NCI-H2196 treated with DMSO at 0.1 percent for 48 hours (cell line): ENCODE results near the gene TMCC2.

Source experiments
- DNase-seq: peaks from one replicate; lab custom pipeline; 2025; ENCODE audit not compliant: unreplicated experiment; lab: John Stamatoyannopoulos, UW

Gene TMCC2

DNA sequence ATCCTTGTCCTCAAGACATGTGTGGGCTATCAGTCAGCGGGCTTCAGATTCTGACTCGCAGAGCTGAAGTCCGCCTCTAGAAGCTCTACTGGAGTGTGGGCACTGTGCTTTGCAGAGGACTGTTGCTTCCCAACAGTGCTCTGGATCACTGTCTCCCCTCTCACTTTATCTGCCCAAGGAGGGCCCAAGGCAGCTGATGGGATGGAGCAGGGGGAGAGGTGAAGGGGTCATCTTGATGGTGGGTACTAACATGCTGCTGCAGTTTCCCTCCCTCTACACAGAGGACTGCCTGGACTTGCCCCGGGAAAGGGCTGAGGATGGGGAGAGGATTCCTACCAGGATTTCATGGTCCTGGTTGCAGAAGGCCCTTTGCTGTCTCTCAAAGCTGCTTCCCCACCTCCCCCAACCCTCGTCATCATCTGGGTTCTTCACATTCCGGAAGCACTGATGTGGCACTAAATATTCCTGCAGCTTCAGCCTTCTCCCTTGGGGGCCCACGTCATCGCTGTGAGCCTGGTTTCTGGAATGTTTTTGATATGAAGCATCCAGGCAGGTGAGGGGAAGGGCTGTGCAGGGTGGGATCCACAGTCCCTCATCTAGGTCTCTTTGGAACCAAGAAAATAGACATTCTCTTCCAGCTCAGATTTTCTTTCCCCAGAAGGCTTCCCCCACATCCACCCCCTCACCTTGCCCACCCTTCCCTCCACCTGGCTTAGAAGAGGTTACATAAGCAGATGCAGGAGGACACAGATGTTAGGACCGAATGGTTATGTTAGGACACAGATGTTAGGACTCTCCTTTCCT, 70.6 kb downstream of the TMCC2 start:
- DNase-seq: no peak

DNA sequence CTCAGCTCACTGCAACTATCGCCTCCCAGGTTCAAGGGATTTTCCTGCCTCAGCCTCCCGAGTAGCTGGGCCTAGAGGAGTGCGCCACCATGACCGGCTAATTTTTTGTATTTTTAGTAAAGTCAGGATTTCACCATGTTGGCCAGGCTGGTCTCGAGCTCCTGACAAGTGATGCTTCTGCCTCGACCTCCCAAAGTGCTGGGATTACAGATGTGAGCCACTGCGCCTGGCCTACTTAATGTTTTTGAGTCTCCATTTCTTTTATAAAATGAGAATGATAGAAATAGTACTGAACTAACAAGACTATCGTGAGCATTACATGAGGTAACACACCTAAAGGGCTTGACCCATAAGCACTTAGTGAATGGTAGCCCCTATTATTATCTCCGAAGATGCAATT, 72.4 kb downstream of the TMCC2 start:
- no peak for DNase-seq

DNA sequence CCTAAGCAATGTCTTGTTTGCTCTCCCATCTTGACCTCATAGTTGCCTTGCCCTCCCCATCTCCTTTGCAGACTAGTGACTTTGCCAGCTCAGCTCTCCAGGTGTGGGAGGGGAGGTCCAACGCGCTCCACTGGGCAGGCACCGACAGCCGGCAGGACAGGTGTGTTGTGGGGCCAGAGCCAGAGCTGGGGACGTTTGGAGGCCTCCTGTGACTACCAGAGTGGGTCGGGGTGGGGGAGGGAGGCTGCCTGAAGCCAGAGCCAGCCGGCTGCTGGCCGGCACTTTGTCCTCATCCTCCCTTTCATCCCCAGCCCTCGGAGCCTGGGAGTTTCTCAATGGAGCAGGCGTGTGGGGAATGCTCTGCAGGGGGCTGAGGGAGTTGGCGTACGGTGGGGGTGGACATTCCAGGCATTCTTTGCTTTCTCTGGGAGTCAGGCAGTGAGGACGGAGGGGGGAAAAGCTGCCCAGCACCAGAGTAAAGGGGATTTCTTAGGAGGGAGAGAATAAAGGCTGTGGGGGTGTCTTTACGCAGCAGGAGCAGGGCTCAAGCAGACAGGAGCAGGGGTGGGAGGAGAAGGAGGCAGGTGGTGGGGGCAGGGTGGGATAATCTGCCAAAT, 73.6 kb downstream of the TMCC2 start:
- peak; percentile 80 for DNase-seq

DNA sequence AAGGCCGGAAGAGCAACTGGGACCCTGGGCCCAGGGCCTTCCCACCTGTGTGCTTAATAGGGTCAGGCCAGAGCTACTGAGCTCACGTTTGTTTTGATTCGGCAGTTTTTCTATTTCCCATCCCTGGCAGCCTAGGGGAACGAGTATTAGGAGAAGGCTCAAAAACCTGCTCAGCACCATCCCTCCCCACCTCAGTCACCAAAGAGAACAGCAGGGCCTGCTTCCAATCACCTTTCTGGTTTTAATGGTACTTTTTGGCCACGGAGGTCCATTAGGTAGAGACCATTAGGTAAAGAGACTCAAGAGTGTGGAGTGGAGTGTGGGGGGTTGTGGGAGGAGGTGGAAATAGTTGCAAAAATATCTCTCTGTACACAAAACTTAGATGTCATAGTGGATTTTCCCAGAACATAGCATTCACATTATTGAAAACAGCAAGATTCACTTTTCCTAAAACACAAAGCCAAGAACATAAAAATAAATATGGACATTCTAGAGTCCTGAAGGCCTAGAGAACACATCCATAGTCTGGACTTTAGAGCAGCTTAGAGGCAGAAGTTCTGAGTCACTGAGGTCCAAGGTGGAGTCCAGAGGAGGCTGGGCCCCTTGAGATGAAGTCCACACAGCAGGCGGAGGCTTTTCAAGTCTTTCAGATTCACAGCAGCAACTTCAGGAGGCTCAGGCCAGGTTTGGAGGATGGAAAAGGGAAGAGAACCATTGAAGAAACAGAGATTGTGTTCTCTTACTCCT, 74.3 kb downstream of the TMCC2 start:
- DNase-seq: no peak

DNA sequence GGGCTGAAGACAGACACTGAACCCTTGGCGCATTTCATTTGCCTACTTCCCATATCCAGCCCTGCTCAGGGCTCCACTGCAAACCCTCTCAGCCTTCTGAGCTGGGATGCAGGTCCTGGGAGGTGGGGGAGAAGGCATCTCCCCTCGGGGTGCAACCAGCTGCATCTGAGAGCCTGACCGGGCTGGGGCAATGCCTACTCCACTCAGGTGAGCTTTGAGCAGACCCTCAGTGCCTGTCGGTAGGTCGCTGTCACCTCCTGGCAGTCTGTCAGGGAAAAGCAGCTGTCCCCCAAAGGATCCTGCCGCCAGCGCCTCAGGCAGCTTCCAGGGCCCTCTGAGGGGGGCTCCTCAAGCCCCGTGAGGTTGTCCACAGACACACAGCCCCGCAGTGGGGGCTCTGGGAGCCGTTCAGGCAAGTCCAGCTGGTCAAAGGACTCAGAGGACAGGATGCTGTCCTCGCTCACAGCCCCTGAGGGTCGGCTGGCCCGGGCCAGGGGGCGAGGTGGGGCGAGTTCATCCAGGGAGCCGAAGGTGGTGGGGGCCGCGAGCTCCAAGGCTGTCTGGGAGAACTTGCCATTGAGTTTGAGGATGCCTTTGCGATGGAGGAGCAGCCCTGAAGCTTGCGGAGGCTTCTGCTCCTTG, 75.6 kb downstream of the TMCC2 start:
- no peak for DNase-seq

DNA sequence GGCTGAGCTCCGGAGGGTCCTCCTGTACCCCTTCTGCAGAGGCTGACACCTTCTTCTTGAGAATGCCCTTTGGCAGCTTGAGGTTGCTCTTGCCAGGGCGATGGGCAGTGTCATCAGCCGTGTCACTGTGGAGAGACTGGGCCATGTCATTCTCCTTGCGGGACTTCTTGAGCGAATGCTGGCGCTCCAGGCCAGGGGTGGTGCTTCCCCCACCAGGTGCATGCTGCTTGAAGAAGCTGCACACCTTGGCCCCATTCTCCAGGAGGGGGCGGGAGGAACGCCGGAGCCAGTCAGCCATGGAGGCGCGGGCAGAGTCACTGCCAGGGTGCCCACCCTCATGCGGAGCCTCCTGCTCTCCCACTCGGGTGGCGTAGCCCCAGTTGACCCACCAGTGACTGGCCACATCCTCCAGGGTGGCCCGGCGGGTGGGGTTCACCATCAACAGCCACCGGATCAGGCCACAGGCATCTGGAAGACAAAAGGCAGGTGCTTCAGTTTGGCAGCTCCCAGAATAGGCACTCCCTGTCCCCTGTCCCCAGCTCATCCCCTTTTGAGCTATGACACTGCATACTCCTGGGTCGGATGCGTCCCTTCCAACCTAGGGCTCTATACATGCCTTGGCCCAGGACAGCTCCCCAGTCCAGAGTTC, 76.4 kb downstream of the TMCC2 start:
- DNase-seq: no peak

DNA sequence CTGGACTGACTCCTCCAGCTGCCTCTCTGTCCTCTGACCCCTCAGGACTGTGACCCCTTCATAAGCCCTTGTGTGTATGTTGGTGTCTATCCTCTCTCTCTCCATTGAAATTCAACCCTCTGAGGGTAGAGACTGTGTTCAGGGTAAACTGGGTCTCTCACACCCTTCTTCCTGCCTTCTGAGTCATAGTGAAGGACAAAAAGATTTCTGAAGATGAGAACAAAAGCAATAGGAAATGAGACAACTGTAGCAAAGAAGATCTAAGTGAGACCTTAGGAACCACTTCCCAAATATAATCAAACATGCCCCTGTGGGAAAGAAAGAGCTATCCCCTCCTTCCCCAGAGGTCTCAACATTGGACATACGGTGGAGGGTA, 76.9 kb downstream of the TMCC2 start:
- no peak for DNase-seq

DNA sequence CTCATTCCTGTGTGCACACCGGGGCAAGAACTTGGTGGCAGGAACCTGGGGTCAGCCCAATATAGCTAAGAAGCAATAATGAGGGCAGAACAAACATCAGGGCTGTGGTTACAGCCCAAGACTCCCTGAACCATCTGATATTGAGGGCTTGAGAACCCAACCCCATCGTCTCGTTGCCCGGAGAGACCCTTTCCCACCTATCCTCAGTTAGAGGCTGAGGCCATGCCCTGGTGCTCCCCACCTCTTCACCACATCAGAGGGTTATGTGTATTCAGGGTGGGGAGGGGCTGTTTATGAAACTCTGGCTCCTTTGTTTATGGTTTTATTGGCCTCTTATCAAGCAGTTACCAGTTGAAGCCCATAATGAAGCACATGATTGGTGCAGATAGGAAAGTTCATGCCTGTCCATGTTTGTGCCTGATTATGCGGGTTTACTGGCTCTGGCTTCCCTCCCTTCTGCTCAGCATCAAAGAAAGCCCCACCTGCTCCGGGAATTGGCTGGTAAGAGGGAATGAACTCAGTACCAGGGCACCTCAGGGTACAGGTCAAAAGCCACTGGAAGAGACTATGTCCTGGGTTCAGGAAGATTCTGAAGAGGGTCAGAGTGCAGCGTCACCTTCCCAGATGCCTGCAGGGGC, 79.3 kb downstream of the TMCC2 start:
- DNase-seq: no peak

DNA sequence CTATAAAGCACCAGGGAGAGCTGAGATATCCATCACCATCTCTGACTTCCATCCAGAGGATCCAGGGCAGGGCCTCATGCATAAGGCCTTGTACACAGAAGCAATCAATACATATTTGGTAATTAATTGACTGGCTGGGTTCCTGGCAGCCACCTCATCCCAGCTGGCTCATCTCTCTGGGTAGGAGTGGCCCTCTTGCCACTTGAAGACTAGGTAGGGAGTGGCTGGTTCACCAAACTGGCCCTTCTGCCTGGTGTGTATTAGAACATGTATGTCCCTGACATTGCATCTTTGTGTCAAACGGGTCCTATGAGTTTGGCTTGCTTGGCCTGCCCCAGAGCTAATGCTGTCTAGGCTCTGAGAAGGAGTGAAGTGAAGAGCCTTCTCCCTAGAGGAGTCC, 82.0 kb downstream of the TMCC2 start:
- DNase-seq: no peak

DNA sequence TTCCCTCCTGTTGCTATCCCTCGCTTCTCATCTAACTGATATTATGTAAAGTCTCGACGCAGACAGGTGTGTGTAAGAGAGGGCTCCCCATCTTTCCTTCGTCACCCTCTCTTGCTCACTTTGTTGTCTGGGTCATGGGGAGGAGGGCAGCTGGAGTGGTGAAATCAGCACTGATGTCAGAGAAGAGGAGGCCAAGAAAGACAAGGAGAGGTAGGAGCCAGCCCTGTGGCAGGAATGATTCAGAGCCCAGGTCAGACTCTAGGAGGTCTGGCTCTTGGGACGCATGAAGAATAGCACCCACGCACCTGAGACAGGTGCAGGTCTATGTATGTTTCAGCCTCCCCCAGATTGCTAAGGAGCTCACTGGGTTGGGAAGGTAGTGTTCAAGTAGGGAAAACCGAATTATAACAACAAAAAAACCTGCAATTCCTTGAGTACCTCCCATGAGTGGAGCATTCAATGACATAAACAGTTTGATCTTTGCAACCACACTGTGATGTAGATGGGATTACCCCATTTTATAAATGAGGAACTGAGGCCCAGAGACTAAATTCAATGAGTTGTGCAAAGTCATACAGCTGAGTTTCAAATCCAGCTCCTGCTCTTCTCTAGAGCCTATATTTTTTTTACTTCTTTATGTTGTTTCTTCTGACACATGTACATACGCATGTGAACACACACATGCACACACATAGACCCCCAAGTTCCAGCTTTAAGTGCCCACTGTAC, 83.4 kb downstream of the TMCC2 start:
- no peak for DNase-seq

DNA sequence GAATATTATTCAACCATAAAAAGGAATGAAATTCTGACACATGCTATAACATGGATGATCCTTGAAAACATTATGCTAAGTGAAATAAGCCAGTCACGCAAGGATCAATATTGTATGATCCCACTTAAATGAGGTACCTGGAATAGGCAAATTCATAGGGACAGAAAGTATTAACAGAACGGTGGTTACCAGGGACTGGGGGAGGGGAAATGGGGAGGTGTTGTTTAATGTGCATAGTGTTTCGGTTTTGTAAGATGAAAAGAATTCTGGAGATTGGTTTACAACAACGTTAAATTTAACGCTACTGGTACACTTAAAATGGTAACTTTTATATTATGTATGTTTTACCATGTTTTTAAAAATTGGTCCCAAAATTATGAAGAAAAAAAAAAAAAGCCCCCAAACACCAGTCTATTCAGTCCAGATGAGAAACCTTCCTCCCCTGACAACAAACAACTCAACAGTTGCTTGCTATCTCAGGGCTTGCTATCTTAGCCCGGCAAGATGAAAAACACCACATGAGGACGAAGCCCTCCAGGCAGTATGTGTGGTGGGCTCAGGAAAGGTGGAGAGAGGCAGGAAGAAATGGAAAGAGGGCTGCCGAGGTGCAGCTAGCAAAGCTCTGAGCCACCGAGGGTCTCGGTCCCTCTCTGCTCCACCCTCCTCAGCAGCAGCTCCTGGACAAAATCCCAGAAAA, 85.3 kb downstream of the TMCC2 start:
- no peak for DNase-seq

DNA sequence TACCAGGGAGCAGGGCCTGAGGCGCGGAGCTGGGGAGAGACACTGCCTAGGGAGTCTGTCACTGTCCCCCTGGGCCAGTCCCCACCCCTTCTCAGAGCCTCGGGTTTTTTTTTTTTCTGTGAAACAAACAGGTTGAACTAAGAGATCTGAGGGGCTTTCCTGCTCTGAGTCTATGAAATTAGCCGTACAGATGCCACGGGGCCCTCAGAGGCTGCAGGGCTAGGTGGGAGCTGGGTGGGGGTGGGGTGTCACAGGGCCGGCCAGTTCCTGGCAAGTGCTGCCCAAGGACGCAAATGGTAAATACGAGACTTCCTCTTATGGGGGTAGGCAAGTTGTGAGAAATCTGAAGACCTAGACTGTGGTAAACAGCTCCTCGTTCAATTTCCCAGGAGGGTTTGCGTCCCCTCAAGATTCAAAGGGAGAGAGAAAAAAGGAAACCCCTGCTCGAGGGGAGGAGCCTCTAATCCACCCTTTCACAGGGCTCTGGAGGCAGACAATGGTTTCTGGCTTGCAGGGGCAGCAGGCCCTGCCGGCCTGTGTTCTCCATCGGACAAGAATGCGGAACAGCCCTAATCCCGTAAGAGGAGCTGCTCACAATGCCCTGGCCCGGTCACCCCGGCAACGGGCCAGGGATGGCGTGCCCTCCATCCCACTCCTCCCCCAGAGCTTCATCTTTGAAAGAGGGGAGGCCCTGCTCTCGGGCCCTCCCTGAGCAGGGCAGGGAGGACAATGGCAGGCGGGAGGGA, 86.0 kb downstream of the TMCC2 start:
- no peak for DNase-seq

DNA sequence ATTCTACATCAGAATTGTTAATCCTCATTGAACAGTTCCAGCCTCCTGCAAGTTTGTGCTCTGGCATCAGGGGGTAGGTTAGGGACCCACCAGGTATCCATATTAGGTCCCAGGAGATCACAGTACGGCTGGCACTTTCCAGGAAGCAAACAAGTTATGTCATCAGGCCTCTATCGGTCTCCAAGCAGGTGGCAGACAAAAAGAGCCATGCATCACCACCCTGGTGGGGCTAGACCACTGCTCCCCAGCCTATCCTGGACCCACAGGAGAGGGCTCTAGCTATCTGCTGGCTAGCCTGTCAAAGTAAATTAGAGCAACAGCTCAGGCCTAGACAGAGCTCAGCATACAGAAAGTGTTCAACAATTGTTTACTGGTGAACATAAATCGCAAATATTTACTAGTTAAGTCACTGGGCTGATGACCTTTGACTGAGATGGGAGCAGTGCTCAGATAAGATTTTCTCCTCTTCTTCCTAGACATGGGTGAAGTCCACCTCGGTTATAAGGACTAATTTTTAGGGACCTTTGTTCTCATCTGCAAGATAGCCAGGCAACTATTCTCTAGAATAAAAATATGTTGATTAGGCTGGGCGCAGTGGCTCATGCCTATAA, 87.4 kb downstream of the TMCC2 start:
- no peak for DNase-seq

DNA sequence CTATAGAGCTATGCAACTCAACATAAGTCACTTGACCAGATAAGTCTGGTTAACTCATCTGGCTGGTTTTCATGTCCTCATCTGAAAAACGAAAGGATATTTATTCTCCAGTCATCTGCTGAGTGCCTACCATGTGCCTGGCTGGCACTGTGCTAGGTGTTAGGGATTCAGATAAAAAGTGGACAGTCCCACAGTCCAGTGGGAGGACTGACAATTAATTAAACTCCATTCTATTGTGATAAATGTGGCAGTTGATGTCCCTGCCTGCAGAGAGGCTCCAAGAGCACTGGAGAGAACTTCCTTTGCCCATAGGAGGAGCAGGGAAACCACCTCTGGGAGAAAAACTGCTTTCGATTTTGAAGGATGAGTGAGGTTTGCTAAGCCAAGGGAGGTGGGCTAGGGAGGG, 88.4 kb downstream of the TMCC2 start:
- no peak for DNase-seq

DNA sequence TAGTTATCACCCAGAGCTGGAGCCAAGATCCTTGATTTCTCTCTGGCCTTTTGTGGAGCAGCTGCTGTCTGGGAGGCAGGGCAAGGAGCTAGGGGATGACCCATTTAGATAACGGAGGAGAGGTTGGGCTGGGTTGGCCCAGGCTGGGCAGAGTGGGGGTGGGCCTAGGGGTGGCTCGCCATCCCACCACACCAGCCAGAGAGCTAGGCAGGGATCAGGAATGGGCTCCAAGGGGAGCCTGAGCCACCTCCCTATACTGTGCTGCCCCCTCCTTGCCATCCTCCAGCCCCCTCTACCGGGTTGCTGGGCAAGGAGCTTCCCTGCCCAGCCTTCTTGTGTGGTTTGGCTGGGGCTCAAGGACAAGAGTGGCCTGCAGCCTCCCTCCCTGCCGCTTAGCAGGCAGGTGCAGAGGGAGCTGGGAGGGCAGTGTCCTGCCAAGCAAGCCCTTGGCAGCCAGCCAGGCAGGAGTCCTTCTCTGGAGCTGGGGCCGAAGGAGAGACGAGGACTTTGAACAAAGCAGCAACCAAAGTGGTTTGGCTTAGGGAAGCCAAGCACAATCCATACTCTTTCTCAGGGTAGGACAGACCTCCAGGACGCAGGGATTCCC, 89.7 kb downstream of the TMCC2 start:
- peak; percentile 96 for DNase-seq

DNA sequence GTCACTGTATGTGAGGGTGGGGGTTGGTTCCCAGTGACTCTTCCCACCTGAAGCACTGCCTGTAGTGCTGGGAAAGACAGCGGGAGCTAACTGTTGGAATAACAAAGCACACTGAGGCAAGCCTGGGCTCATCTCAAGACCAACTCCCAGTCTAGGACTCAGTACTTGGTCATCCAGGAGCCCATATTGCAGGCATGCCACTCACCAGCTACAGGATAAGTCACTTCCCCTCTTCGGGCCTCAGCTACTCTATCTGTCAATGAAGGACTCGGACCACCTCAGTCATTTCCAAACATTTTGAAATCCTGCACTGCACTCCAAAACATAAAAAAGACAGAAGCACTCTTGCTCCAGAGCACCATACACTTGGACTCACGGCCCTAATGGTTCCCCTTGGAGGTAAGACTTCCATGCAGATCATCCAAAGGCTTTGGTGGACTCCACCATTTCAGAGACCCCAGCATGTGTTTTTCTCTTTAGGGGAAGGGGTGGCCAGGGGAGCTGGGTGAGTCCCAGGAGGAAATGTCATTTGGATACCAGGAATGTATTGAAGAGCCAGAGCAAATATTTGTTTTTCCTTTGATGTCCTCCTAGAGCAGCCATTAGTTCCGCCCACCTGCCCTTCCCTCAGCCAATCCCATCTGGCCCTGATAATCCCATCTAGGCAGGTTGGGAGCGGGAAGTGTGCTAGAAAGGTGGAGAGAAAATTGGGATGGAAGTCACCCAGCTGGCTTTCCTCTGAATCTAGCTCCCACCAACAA, 90.7 kb downstream of the TMCC2 start:
- DNase-seq: peak; percentile 76
